GM21723 (cell line): ENCODE results near the gene GPSM1.
"Not testable (repeated sequence)": the region's sequence is repeated elsewhere in the genome, so short reads cannot be mapped to it uniquely, and the experiment has no call there.

Source experiments
- ATAC-seq: cut with Tn5 transposase; IDR thresholded peaks from one replicate; pipeline ENCODE4 v1.9.1; 2021; ENCODE audit warnings: mild to moderate bottlenecking, moderate library complexity; ENCODE audit not compliant: unreplicated experiment

The GPSM1 gene

GRCh38 chr9:136343121-136343883 lies 16.0 kb downstream of the GPSM1 start:
- ATAC-seq, result no peak

- ATAC-seq, result no peak
These were observed 16.5 kb downstream of the GPSM1 start for GRCh38 chr9:136343884-136344269.

GRCh38 chr9:136344544-136345280 lies 17.4 kb downstream of the GPSM1 start:
- no peak for ATAC-seq

- no peak for ATAC-seq
These were observed 18.2 kb downstream of the GPSM1 start for GRCh38 chr9:136345281-136346156.

- no peak for ATAC-seq
These were observed 18.8 kb downstream of the GPSM1 start for GRCh38 chr9:136346157-136346481.

GRCh38 chr9:136346927-136347465 lies 19.7 kb downstream of the GPSM1 start:
- ATAC-seq, result no peak

GRCh38 chr9:136347472-136348256 lies 20.3 kb downstream of the GPSM1 start:
- ATAC-seq, result no peak

GRCh38 chr9:136348691-136349090 lies 21.4 kb downstream of the GPSM1 start:
- ATAC-seq, result no peak

GRCh38 chr9:136349546-136349945 lies 22.2 kb downstream of the GPSM1 start:
- no peak for ATAC-seq

- no peak for ATAC-seq
These were observed 24.0 kb downstream of the GPSM1 start for GRCh38 chr9:136351252-136351800.

GRCh38 chr9:136351868-136352267 lies 24.5 kb downstream of the GPSM1 start:
- ATAC-seq, result not testable (repeated sequence)

- no peak for ATAC-seq
These were observed 25.3 kb downstream of the GPSM1 start for GRCh38 chr9:136352682-136353081.

GRCh38 chr9:136353088-136353487 lies 25.7 kb downstream of the GPSM1 start:
- no peak for ATAC-seq

GRCh38 chr9:136353757-136354488 lies 26.6 kb downstream of the GPSM1 start:
- no peak for ATAC-seq

GRCh38 chr9:136354592-136355085 lies 27.3 kb downstream of the GPSM1 start:
- ATAC-seq, result no peak

- ATAC-seq, result no peak
These were observed 28.5 kb downstream of the GPSM1 start for GRCh38 chr9:136355616-136356557.

GRCh38 chr9:136357202-136357725 lies 29.9 kb downstream of the GPSM1 start:
- no peak for ATAC-seq

GRCh38 chr9:136358016-136358415 lies 30.7 kb downstream of the GPSM1 start:
- no peak for ATAC-seq
